GM21825 (cell line): ENCODE data around the gene CNNM2.
"Not testable (repeated sequence)": the region's sequence is repeated elsewhere in the genome, so short reads cannot be mapped to it uniquely, and the experiment has no call there.

Experiments used
- ATAC-seq: cut with Tn5 transposase; IDR thresholded peaks from one replicate; pipeline ENCODE4 v1.9.1; 2021; ENCODE audit warnings: mild to moderate bottlenecking, moderate library complexity; ENCODE audit not compliant: unreplicated experiment

Gene CNNM2

DNA sequence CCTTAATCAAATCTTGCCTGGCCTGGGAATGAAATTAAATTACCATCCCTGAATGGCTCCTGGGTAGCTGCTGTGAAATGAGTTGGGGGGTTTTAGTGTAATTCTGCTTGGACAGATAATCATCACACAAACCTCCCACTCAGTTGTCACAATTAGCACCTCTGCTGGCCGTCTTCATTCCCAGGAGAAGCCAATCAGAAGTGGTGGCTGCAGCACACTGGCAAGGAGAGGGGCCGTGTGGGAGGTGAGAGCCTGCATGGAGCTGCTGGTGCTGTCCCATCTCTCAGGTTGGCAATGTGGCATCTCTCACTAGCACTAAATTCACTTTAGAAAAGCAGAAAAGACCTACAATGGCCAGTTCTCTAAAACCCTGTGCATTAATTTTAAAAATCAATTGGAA is 182.5 kb downstream of the CNNM2 start:
- no peak for ATAC-seq

DNA sequence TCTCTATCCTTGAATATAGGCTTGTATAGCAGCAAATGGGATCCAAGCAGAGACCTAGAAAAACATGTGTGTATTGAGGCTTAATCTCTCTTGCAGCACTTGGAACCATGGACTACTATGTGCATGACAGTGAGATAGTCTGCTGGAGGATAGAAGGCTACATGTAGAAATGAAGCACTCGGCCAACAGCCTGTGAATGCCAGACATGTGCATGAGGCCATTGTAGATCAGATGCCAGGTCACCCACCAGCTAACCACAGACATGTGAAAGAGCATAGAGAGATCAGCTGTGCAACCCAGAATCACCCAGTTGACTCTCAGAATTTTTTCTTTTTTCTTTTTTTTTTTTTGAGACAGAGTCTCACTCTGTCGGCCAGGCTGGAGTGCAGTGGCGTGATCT is 184.1 kb downstream of the CNNM2 start:
- no peak for ATAC-seq

DNA sequence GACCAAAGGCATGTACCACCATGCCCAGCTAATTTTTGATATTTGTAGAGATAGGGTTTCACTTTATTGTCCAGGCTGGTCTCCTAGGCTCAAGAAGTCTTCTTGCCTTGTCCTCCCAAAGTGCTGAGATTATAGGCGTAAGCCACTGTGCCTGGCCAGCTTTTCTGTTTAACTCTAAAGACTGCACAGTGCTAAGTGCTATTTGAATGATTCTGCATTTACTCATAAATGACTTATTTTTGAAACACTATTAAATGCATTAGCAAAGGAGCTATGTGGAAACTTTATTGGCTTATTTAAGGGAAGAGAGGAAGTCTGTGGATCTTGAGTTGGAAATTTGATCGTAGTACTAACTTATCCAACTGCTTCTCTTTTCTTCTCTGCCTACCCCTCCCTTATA is 185.9 kb downstream of the CNNM2 start:
- ATAC-seq: no peak

- no peak for ATAC-seq
Measured at GRCh38 chr10:103104721-103105120, 186.6 kb downstream of the CNNM2 start.

GRCh38 chr10:103105462-103105861 is 187.4 kb downstream of the CNNM2 start:
- ATAC-seq: no peak

DNA sequence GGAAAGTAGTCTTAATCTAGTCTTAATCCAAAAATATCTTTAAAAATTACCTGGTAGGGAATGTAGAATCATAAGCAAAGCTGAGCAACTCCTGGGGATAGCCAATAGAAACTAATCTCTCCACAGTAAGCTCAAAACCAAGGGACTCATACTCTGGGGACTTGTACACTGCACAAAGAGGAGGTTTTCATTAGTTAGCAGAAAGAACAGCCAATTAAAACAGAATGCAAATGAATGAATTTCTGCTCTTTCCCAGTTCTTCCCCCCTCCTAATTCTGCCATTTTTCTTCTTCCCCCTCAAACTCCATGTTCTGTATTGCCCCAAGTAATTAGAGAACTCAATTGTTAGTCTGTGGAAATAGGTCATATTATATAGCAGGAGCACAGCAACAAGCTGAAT is 188.4 kb downstream of the CNNM2 start:
- ATAC-seq: no peak

- ATAC-seq: no peak
Measured at GRCh38 chr10:103109821-103110220, 191.7 kb downstream of the CNNM2 start.

DNA sequence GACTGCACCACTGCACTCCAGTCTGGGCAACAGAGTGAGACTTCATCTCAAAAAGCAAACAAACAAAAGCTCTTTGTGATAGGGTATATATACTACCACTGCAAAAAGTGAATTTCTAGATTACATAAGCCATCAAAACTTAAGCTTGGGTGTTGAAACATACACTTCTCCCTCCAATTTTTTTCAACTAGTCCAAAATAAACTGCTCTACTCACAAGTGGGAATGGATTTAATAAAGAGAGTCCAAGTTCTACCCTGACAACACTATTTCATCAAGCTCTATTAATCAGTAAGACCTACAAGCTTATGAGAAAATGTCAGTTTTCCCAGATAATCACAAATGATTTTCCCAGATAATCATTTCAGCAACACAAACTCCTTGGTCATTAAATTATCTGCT is 192.3 kb downstream of the CNNM2 start:
- ATAC-seq: no peak

DNA sequence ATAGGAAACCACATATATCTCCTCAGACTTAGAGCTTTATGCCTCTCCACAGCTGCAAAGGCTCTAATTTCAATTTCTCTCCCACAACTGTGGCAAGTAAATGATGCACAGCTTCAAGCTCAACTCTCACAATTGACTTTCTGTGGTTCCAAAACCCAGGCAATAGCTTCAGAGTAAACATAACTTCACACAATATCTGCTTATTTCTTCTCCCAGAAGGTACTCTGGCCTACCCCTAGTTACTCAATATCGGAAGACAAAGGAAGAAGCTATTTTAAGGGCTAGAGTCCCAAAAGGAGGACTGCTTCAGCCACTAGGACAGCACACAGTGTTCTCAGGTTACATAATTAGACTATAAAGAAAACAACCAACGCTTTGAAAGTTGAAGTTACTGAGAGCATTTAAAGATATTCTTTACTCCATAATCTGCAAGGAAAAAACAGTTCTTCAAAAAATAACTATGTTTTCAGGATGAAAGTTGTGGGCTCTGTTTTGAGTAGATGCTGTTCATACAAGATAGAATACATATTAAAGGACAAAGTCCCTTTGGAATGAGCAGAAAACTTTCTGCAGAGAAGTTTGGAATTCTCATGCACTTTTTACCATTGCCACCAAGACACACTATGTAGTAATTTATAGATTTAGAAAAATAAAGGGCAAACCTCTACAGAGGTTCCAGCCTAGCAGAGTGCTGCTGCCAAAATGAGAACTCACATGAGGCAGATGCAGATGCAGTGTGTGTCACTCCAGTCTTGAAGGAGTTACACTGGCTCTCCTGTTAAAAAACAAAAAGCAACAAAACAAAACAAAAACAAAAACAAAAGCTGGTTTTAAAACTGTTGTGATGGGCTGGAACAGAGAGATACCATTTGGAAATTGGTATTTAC is 193.2 kb downstream of the CNNM2 start:
- ATAC-seq: peak; percentile 63

DNA sequence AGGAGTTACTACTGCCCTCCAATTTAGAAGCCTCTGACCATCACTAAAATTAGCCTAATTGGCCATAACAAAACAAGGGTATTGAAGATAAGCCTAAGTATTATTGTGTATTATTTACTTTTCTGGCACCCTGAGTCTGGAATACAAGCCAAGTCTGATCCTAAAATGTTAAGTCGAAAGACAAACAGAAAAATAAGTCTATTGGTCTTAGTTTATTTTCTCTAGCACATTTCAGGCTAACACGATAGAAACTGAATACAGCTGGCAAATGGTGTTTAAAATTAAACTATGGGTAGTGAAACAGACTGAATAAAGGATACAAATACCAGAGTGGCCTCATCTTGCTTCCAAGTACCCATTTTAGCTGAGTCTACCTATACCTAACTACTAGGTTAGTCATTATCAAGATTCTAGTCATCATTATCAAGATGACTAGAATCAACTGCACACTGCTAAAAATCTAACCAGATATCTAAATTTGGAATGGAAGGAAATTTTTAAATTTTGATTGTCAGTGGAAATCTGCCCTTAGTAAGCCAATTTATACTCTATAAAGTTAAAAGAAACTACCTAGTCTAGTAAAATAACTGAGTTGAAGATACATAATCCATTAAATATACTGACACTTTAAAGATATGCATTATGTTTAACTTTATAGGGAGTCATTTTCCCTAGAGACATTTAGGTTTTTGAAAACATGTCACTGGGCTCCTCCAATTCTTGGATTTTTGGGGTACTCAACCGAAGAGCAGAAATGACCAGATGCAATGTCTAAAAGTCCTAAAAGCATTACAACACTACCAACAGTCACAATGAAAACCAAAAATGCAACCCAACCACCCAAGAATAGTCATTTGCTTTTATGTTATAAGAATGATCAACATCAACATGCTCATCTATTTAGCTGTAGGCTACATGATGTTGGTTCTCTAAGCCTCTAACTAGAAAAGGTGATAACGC is 194.1 kb downstream of the CNNM2 start:
- ATAC-seq: peak; percentile 62

DNA sequence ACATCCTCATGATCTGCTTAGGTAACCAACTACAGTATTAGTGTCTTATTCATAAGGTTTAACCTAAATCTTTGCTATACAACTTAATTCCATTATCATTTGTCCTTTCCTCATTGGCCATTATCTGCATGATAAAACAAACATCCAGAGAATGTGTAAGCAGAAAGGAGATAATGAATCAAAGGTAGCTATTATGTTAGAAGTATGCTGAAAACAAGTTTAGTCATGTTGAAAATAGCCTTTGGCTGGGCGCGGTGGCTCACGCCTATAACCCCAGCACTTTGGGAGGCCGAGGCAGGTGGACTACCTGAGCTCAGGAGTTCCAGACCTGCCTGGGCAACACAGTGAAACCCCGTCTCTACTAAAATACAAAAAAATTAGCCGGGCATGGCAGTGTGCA is 196.8 kb downstream of the CNNM2 start:
- ATAC-seq: no peak

GRCh38 chr10:103117247-103117646 is 199.2 kb downstream of the CNNM2 start:
- no peak for ATAC-seq

DNA sequence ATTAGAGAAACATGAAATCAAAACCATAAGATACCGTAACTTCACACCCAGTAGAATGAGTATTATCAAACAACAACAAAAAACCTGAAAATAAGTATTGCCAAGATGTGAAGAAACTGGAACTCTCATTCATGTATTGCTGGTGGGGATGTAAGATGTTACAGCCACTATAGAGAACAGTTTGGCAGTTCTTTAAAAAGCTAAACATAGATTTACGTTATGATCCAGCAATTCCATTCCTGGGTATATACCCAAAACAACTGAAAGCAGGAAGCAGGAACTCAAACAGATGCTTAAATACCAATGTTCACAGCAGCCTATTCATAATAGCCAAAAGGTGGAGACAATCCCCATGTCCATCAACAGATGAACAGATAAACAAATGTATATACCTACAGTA is 202.5 kb downstream of the CNNM2 start:
- ATAC-seq: no peak

- no peak for ATAC-seq
Measured at GRCh38 chr10:103120977-103121735, 203.1 kb downstream of the CNNM2 start.

DNA sequence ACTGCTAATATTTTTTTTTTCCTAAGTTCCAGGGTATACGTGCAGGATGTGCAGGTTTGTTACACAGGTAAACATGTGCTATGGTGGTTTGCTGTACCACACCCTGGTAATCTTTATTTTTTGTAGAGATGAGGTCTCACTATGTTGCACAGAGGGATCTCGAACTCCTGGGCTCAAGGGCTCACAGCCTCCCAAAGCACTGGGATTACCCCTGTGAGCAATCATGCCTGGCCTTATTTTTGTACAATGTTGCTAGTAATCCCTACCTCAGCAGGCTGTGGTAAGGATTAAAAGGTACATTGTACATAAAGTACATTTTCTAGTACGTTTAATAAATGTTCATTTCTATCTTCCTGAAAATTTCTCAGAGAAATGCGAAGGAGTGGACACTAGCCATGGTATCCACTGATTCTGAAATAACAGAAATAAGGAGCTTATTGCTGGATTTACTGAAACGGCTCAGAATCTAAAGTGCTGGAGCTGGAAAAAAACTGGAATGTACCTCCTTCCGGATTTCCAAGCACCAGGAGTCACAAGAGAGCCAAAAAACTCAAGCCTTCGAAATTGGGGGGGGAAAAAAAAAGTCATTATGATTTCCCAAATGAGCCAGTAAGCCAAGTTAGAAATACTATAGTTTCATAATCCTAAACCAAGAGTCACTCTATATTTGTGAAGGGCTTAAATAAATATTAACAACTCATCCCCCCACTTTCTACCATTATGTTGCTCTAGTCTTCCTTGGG is 205.4 kb downstream of the CNNM2 start:
- no peak for ATAC-seq

- ATAC-seq: no peak
Measured at GRCh38 chr10:103124420-103125096, 206.5 kb downstream of the CNNM2 start.

DNA sequence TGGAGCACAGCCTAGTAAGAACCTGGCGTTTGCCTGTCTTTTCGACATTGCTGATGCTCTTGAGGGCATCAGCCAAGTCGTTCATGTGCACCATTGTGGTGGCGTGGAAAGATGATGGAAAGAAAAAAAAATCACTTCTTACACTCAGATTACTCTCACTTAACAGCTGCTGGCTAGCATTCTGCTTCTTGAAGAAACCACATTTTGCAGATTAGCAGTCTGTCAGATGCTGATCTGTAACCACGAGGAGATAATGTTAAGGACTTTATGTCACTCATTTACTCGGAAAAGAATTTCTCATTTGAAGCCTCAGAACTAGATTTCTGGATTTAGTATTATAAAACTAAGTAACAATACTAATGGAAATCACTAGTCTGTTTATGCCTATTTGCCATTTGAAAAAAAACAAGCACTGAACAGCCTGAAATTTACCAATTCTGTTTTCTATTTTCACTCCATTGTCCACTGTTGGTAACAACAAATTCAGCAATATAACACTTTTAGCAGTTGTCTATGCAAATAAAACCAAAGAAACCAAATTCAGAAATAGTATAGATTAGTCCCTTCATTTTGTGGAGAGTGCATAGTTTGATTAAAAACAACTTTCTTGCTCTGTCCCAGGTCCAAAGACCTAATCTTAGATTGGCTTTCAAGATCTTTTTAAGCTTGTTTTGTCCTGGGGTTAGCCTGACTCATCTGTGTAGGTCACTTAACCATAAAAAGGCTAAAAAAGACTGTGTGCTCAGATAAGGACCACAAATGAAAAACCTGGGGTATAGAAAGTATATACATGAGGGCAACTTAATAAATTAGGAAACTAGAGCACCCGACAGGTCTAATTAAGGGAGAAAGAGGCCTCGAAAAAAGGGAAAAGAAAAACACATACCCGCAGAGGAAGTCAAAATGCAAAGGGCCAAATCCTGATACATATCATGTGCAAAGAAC is 207.5 kb downstream of the CNNM2 start:
- ATAC-seq: peak; percentile 80

- ATAC-seq: no peak
Measured at GRCh38 chr10:103127241-103127640, 209.1 kb downstream of the CNNM2 start.

DNA sequence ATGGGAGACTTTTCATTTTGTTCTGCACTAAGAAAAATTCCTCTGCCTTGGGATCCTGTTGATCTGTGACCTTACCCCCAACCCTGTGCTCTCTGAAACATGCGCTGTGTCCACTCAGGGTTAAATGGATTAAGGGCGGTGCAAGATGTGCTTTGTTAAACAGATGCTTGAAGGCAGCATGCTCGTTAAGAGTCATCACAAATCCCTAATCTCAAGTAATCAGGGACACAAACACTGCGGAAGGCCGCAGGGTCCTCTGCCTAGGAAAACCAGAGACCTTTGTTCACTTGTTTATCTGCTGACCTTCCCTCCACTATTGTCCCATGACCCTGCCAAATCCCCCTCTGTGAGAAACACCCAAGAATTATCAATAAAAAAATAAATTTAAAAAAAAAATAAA is 212.1 kb downstream of the CNNM2 start:
- not testable (repeated sequence) for ATAC-seq
